ENCODE data around the gene CREBRF.

- TF ChIP-seq, protein P1, sequence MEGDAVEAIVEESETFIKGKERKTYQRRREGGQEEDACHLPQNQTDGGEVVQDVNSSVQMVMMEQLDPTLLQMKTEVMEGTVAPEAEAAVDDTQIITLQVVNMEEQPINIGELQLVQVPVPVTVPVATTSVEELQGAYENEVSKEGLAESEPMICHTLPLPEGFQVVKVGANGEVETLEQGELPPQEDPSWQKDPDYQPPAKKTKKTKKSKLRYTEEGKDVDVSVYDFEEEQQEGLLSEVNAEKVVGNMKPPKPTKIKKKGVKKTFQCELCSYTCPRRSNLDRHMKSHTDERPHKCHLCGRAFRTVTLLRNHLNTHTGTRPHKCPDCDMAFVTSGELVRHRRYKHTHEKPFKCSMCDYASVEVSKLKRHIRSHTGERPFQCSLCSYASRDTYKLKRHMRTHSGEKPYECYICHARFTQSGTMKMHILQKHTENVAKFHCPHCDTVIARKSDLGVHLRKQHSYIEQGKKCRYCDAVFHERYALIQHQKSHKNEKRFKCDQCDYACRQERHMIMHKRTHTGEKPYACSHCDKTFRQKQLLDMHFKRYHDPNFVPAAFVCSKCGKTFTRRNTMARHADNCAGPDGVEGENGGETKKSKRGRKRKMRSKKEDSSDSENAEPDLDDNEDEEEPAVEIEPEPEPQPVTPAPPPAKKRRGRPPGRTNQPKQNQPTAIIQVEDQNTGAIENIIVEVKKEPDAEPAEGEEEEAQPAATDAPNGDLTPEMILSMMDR (IDR thresholded peaks at IDR 0.05; ENCODE audit: low read length): no peak
- TF ChIP-seq EZH2 (optimal IDR thresholded peaks at IDR 0.05; ENCODE audit: low read depth, low read length): no peak
- no peak for TF ChIP-seq EZH2phosphoT487 (IDR thresholded peaks at IDR 0.05; ENCODE audit: low read length)
These were observed 16.2 kb upstream of the CREBRF start for GRCh38 chr5:173039964-173040363.

Measured in MM.1S (cell line).